ENCODE data around the gene ECM1.
A peak's percentile ranks its signal among the peaks of the same experiment; 100 is the strongest.

DNA sequence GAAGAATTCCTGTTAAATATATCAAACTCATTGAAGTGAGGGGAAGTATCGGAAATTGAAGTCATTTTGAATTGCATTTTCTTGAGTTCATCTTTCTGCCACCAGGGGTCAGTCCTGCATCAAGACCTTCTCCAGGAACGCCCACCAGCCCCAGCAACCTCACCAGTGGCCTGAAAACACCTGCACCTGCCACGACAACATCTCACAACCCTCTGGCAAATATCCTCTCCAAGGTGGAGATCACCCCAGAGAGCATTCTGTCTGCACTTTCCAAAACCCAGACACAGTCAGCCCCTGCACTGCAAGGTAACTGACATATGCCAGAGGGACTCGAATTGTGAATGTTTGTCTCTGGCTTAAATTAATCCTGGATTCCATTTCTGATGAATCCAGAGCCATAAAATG, 43.5 kb upstream of the ECM1 start:
- TF ChIP-seq KDM5A (IDR thresholded peaks at IDR 0.05; ENCODE audit: low read length) (no peak), POLR2A (IDR thresholded peaks at IDR 0.05; ENCODE audit: control extremely low read depth in 1 of 2, low read depth in 2 of 2, low read length in 2 of 2) (no peak), JUN (IDR thresholded peaks at IDR 0.05; ENCODE audit: low read depth, low read length) (no peak)
- TF ChIP-seq, protein P1, sequence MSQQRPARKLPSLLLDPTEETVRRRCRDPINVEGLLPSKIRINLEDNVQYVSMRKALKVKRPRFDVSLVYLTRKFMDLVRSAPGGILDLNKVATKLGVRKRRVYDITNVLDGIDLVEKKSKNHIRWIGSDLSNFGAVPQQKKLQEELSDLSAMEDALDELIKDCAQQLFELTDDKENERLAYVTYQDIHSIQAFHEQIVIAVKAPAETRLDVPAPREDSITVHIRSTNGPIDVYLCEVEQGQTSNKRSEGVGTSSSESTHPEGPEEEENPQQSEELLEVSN (IDR thresholded peaks at IDR 0.05), result no peak
- TF ChIP-seq, protein P2, sequence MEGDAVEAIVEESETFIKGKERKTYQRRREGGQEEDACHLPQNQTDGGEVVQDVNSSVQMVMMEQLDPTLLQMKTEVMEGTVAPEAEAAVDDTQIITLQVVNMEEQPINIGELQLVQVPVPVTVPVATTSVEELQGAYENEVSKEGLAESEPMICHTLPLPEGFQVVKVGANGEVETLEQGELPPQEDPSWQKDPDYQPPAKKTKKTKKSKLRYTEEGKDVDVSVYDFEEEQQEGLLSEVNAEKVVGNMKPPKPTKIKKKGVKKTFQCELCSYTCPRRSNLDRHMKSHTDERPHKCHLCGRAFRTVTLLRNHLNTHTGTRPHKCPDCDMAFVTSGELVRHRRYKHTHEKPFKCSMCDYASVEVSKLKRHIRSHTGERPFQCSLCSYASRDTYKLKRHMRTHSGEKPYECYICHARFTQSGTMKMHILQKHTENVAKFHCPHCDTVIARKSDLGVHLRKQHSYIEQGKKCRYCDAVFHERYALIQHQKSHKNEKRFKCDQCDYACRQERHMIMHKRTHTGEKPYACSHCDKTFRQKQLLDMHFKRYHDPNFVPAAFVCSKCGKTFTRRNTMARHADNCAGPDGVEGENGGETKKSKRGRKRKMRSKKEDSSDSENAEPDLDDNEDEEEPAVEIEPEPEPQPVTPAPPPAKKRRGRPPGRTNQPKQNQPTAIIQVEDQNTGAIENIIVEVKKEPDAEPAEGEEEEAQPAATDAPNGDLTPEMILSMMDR (IDR thresholded peaks at IDR 0.05; ENCODE audit: control extremely low read depth in 1 of 3, insufficient read depth in 1 of 3, low read depth in 1 of 3, low read length in 3 of 3), result peak; percentile 55 to 82 (median 63)
